ENCODE data around the gene RAD51B.

RAD51B gene

DNA sequence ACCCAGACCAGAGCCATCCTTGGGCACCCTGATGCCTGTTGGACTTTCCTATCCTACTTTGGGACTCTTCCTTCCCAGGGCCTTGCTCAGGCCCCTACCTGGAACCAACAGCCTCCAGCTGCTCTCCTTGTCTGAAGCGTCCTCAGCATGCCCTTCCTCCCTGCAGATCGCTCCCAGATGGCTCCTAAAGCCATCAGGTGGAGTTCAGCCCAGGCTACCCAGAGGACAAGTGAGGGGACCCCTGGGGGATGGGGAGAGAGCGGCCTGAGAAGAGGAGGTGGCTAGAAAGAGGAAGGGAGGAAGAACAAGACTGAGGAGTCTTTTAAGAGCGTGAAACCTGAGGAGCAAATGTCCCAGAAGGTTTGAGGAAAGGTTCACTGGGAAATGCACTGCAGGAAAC lies 736.7 kb downstream of the RAD51B start:
- no peak for DNase-seq (ENCODE audit: low read depth)

DNA sequence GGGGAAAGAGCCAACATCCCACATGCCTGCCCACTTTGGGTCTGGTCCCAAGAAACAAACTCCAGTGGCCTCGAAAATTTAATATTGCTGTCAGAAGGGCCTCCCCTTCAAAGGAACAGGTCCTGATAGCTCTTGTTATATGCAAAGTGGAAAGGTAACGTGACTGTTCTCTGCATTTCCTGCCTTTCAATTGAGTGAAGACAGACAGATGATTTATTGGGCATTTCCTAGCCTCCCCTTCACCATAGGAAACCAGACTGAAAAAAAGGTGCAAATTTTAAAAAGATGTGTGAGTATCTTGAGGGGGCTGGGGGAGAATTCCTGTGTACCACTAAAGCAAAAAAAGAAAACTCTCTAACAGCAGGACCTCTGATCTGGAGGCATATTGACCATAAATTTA lies 738.1 kb downstream of the RAD51B start:
- no peak for DNase-seq (ENCODE audit: low read depth)

DNA sequence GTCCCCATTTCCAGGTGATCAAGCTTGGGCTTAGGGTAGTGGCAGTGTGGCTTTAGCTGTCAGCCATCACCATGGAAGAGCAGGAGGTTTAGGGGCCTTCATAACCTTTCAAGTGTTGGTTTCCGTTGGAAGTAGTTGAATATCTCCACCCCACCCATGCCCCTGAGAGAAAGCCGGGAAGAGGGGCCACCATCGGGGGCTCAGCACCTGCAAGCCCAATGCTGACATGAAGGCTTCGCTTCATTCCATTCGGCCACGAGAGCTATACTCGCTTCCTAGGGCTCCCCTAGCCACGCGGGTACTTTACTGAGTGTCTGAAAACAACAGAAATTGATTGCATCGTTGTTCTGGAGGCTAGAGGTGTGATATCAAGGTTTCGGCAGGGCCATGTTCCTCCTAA lies 738.5 kb downstream of the RAD51B start:
- no peak for DNase-seq (ENCODE audit: low read depth)

DNA sequence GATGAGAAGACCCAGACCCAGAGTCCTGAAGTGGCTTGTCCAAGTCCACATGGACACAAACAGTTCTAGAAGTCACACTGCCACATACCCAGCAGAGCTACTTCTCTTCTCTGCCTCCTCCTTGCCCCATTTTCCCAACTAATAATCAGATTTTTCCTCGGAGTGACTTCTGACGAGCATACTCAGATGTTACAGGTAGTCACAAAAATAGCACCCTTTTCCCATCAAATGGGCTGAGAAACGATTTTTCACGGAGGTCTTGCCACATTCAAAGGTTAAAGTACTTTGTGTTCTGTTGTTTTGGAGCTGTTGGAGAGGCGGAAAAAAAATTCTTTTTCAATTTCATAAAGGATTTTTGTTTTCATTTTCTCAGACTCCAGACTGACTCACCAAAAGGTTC lies 740.4 kb downstream of the RAD51B start:
- DNase-seq (ENCODE audit: low read depth) = no peak

DNA sequence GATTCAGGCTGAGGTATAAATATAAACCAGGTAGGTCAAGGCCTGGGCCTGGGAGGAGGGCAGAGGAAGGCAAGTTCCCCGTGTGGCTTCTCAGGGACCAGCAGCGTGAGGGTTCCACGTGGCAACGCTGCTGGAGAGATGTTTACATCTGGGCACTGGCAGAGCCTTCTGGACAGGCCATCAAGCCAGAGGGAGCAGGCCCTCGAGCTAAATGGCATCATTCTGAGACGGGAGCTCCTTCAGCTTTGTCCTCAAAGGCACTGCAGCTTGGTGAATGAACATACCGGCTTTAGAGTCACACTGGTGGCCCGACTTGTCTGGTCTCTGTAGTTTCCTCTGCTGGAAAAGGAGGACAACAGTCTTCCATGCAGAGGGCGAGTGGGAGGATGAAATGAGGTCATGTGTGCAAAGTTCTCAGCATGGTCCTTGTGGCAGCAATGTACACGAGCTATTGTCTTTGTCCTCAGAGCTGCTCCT lies 742.0 kb downstream of the RAD51B start:
- DNase-seq (ENCODE audit: low read depth) = no peak

DNA sequence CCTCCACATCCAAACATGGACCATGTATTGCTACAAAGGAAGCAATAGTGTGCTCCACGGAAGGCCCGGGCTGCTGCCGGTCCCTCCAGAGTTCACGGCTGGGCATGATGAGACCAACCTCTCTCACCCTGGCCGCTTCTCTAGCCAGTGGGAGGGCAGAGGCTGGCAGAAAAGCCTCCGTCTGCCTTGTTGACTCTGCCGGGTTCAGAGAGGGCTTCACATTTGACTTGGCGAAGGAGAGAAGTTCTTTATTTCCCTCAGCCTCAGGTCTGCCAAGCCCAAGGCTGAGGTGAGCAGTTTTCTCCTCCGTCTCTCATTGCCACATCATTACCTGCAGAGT lies 743.3 kb downstream of the RAD51B start:
- no peak for DNase-seq (ENCODE audit: low read depth)

DNA sequence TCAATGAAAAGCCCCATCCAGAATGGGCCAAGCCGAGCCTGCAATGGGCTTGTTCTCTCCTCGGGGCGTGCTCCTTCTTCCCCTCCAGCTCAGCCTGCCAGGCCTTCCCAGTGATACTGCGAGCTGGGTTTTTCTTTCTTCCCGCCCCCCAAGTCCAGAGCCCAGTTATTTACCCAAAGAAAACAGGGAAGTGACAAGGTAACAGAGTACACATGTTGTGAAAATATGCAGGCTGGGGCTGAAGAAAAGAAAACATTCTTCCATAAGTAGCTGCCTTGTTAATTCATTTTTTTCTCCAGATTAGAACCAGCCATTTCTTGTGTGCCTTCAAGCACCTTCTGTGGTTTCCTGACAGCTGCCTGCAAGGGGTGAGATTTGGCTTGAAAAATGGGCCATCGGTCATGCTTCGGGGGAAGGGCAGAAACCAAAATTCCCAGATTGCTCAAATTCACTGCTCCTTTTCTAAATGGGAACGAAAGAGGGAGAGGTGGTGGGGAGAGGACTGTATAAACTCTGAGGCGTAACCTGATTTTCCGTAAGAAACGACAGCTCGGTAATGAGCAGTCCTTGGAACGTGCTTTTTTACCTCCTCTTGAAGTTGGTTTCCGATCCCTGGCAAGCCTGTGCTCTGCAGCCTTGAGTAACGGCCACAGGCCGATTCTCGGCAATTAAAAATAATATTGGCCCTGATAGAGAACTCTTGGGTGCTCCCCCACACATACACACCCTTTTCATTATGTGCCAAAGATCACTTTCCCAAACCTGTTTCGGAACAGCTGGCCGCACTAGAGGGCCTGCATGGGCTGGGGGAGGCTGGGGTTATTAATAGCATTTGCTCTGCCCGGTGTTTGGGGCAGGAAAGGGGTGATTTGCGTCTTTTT lies 743.9 kb downstream of the RAD51B start:
- DNase-seq (ENCODE audit: low read depth) = no peak

DNA sequence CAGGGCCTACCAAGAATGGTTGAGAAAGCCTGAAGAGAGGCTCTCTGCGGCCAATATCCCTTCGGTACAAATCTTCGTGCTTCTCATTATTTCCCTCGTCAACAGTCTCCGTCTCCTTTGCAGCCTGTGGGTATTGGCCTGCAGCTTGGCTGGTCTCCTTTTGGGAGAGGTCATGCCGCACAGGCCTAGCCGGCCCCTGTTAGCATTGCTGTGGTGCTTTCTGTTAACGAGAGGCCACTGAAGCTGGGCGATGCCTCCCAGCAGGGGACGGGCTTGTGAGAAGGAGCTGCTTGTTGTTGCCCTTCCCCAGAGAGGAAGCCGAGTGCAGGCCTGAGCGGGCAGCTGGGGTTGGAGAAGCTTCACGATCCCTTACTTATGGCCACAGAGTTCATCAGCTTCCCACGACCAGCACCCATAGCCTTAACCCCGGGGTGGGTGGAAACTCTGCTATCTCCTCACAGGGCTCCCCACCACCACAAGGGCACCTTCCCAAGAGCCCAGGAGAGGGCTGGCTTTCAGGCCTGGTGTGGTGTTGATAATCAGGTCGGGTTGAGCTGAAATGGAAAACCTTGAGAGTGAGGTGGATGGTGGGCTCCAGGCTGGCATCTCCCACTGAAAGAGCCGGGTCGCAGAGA lies 744.7 kb downstream of the RAD51B start:
- DNase-seq (ENCODE audit: low read depth) = no peak

DNA sequence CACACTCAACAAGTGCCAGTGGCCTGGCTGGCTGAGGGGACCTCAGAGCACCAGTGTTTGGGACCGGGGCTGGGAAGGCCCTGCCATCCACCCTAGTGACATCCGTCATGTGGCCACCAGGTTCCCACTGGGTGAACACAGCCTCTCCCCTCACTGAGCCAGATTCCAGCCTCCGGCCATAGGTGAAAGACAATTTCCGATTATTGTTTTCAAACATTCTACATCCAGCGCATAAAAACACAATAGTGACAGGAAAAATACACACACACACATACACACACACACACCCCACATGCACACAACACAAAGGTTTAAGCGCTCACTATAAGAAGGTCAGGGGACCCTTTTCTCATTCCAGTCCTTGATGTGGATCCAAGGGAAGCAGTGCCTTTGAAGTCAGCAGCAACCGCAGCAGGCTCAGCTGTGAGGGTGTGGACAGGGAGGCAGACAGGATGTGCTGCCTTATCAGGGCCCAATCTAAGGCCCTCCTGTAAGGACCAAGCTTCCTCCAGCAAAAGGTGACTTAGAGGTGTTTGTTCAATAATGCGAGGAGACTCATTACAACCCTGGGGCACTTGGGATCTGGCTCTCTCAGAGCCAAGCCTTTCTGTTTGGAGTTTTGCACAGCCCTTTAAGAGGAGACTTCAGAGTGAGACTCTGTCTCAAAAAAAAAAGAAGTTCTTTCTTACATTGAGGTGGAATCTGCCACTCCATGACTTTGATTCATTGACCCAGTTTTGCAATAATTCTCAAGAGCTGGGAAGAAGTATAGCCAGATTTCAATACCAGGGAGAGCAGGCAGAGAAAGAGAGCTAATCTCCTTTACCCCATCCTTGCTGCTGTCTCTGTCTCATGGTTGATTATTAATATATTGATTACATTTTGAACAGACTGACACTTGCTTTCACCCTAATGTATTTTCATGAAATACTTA lies 745.5 kb downstream of the RAD51B start:
- DNase-seq (ENCODE audit: low read depth) = no peak

DNA sequence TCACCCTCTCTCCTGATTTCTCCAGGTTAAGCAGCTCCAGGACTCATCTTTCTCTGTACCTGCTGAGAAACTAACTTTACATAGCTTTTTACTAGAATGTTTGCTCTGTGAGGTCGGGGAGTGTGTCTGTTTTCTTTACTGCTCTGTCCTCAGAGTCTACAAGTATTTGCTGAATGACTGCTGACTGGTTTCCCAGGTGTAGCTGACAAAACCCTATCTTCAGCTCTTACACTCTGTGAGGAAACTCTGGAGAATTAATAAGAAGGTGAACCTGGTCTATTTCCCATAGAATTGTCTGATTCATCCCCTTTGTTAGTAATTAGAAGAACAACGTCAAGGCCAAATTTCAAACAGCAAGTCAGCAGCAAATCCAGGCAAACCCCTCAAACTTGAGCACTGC lies 746.5 kb downstream of the RAD51B start:
- no peak for DNase-seq (ENCODE audit: low read depth)

DNA sequence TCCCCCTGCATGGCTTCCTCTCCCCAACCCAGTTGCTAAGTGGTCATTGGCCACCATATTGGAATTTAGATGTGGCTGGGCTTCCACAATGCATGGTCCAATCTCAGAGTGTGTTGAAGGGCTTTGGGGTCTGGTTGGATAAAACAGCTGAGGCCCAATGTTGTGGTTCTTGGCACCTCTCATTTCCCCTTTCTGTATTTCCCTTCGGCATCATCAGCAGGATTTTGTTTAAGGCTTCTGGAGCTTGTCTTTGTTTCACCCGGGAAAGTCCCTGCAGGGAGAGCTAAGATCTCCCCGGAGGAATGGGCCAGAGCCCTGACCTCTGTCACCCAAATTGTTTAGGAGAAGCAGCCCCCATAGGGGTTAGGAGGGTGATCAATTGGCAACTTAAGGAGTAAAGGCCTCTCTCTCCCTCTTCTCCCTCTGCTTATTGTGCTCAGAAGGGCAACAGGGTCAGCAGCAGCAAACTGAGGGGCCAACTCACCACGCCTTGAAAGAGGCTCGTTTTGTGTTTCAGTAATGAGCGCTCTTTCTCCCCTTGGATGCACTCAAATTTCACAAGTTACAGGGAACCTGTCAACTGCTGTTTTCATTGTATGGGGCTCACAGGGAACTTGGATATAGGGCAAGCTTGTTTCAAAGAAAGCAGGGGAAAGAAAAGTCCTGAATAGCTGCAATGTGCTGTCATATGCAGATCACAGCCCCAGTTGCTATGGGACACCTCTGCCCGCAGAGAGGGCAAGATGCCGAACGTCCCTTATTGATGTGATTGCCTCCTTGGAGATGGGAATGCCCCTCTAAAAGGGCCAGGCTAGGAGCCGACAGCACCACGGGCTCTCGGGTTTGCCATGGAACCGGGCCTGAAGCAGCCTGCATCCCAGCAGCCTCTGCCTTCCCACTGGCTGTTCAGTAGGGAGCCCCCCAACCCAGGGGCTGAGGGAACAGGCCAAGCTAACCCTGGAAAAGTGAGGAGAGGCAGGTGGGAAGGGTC lies 749.6 kb downstream of the RAD51B start:
- no peak for DNase-seq (ENCODE audit: low read depth)

DNA sequence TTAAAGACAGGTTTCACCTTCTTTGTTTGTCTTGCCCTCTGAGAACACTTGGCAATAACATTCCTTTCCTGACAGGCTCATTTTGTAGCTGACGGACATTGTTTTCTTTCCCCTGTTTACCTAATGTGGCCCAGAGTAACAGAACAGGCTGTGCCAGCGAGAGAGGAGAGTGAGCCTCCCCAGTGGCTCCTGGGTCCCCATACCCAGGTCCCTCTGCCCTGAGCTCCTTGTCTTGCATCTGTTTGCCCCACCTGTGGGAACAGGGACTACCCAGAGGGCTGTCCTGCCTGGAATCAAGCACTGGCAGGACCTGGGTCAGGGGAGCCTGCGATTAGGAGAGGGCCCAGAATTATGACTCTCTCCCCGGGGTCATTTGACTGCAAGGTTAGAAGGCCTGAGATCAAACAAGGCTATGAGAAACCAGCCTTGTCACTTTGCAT lies 750.4 kb downstream of the RAD51B start:
- DNase-seq (ENCODE audit: low read depth) = no peak

DNA sequence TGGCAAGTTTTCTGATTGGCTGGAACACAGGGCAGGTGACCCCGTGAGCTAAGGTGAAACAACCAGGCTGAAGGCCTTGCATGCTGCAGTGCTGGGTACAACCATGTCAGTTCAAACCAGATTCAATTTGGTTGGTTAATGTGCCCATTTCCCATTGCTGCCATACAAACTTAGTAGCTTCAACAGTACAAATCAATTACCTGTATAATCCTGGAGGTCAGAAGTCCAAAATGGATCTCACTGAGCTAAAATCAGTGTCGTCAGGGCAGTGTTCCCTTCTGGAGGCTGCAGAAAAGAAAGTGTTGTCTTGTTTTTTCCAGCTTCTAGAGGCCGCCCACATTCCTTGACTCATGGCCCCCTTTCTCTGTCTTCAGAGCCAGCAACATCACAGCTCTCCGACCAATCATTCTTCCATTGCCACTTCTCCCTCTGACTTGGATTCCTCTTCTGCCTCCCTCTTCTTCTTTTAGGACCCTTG lies 751.6 kb downstream of the RAD51B start:
- no peak for DNase-seq (ENCODE audit: low read depth)

DNA sequence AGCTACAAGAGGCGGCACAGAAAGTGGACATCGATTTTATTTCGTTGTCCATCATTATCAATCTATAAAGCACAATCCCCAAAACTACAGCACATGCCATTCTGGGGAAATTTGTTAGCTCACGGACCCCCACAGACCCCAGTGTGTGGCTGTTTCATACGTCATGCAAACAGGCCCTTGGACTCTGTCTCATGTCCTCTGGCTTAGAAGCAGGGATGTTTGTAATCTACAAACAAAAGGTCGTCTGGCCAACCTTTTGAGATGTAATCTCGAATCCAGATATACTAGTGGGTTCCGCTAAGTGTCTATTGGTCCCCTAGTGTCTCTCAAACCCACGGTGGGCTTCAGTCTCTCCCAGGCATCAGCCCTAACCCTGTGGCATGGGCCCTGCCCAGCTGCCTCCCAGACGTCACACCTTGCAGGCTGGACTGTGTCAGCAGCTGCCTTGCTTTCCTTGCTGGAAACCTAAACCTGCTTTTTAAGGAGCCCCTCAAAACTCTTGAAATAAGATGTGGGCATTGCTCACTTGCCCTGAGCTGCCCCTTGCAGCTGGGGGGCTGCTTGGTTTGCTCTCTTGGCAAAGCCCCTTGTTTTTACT lies 752.4 kb downstream of the RAD51B start:
- DNase-seq (ENCODE audit: low read depth) = no peak

DNA sequence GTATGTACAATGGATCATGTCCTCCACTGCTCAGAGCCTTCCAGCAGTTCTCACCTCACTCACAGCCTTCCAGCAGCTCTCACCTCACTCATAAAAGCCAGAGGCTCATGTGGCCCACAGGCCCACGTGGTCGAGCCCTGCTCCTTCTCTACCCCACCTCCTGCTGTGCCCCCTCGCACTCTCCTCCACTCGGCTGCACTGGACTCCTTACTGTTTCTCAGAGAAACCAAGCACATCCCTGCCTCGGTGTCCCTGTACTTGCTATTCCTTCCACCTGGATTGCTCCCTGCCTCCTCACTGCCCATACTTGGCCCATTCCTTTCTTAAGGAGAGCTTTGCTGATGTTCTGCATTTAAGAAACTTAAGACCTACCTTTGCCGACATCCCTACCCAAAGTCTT lies 753.5 kb downstream of the RAD51B start:
- no peak for DNase-seq (ENCODE audit: low read depth)

DNA sequence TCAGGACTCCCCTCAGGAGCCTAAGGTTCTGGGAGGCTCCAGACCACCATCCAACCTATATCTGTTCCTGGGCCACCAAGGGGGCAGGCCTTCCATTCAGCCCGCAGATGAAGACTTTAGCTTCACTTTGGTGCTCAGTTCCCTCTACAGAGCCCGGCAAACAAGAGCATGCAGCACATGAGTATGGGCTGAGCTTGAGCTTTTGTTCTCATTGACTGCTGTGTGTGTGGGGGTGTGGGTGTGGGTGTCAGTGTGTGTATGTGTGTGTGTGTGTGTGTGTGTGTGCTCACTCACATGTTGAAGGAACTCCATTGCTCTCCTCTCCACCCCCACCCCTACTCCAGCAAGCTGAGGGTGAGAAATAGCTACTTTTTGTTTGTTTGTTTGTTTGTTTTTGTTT lies 754.1 kb downstream of the RAD51B start:
- no peak for DNase-seq (ENCODE audit: low read depth)

DNA sequence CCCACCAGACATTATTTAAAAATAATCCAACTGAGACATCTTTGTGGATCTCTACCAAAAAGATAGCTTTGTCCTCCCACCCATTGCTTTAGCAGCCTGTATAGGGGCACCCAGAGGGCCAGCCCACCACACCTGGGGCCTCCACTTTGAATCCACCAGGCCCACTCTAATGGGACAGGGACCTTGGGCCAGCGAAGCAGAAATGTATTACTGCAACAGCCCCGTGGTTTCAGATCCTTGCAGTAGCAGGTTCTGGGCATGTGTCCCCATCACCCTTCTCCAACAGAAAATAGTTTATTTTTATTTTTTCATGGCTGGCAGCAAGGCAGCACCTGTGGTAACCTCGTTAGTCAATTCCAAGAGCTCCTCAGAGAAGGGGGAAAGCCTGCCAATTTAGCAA lies 754.9 kb downstream of the RAD51B start:
- no peak for DNase-seq (ENCODE audit: low read depth)

DNA sequence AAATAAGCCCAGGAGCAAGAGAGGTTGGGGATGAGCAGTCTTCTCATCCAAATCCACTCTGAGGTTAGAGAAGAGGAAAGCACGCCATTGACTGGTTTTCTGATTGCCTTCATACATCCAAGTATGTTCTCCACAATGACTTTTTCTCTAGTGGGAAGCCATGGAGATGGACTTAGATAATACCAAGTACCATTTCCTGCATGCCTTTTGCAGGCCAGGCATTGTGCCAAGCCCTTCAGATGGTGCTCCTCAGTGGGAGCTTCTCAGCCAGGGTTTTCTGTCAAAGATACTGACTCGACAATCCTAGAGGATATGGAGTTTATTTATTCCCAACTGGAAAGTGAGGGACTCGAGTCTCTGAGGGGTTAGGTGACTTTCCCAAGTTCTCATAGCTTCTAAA lies 755.3 kb downstream of the RAD51B start:
- DNase-seq (ENCODE audit: low read depth) = no peak

DNA sequence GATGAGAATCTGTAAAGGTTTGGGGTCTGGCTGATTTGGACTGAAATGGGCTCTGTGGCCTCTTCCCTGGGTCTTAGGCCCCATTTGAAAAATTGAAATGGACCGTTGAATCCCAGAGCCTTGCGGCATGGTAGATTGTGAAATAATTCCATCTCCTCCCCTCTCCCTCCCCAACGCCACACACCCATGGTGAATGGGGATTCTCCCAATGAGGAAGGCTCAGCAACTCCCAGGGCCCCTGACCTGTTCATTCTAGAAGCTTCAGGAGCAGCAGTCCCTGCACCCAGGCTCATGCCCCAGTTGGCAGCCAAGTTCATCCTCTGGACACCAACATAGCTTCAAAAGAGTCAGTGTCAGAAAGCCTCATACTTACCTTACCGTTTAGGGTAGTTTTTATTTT lies 755.8 kb downstream of the RAD51B start:
- no peak for DNase-seq (ENCODE audit: low read depth)

DNA sequence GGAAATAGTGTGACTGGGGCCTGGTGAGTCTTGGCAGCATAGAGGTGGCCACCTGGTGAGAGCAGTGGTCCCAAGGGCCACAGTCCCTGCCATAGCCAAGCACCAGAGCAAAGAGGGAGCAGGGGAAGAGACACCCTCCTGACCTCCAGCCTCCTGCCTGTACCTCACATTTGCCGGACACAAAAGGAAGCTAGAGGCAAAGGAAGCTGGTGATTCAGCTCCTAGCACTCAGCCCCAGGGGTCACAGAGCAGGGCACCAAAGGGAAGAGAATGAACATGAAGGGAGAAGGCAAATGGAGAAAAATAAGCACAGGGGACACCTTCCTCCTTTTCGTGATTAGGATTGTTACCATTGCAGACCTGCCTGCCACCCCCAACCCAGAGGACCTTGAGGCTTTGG lies 756.5 kb downstream of the RAD51B start:
- no peak for DNase-seq (ENCODE audit: low read depth)
